ENCODE results near the gene DEDD2.

DNA sequence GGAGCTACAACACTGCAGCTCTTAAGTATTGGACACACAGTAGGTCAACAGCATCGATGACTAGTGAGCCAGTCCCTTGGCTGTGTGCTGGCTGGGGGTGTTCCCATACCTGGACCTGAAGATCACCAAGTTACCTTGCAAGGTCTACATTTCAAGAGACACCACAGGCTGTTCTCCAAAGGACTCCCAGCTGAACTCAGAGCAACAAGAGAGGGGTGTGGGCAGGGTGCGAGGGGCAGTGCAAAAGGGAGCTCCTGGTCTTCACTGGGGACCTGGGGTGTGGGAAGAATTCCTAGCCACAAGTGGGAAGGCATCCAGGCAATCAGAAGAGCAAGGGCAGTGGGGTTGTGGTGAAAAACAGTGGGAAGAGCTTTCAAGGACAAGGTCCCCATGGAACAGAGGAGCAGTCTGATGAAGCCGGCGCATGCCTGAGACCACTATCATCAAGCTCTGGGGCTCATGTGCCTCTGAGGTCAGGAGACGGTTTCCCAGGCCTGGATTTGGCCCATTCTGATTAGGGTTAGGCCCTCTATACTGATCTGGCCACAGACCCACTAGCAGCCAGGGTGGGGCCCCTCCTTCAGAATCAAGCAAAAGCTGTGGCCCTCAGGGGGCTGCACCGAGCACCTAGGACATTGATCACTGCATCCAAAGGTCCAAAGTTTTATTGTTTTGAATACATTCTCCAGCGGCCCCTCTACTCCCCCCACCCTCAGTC is 29.6 kb upstream of the DEDD2 start:
- no peak for TF ChIP-seq EP300 (conservative IDR thresholded peaks at IDR 0.05; ENCODE audit: poor library complexity, severe bottlenecking)
- TF ChIP-seq TAF1 (IDR thresholded peaks at IDR 0.05; ENCODE audit: low read depth), result no peak
- TF ChIP-seq CTCF (IDR thresholded peaks at IDR 0.05; ENCODE audit: poor library complexity, severe bottlenecking), result no peak
